ENCODE data around the gene GPER1.
"Not testable (repeated sequence)": the region's sequence is repeated elsewhere in the genome, so short reads cannot be mapped to it uniquely, and the experiment has no call there.

The GPER1 gene

GRCh38 chr7:1103789-1104515 is 16.0 kb downstream of the GPER1 start:
- no peak for DNase-seq (ENCODE audit: low read depth)

DNA sequence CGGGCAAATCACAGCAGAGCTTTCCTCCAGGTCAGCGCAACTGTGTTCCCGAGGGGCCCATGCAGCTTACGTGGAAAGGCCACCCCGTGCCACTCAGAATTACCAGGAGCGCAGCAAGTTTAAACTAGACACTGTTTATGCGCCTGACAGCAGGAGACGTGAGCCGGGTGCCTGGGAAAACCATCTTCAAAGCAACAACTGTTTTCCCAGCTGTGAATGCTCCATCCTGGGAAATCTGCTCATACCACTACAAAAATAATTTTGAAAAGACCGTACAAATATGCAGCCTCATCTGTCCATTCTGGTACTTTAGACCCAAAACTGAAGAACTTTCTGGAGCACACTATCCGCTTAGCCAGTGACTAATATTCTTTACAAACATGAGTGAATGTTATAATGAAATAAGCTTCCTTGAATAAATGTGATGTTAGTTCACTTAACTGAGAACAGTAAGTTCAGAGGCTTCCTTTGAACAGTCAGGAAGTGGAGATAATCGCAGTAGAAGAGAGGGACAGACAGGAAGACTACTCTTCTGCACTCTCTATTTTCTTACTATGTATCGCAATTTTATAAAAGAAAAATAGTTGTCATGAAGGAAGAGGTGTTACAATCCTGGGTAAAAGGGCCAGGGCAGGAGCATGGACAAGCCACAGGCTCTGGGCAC is 16.7 kb downstream of the GPER1 start:
- DNase-seq (ENCODE audit: low read depth) = no peak

DNA sequence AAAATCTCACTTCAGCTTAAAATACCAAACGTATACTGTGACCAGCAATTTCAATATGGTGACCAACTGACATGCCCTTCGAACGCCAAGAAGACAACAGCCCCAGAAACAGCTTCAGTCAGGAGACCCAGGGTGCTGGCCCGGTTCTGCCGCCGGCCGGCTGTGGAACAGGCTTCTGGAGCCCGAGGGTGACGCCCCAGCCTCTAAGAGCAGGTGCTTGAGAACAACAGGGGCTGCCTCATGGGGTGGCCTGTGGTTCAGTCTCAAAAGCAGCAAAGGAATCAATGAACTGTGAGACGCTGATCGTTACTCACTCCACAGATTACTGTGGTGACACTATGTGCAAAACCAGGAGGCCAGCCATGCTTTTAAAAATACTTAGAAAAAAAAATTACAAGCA is 17.3 kb downstream of the GPER1 start:
- DNase-seq (ENCODE audit: low read depth) = no peak

DNA sequence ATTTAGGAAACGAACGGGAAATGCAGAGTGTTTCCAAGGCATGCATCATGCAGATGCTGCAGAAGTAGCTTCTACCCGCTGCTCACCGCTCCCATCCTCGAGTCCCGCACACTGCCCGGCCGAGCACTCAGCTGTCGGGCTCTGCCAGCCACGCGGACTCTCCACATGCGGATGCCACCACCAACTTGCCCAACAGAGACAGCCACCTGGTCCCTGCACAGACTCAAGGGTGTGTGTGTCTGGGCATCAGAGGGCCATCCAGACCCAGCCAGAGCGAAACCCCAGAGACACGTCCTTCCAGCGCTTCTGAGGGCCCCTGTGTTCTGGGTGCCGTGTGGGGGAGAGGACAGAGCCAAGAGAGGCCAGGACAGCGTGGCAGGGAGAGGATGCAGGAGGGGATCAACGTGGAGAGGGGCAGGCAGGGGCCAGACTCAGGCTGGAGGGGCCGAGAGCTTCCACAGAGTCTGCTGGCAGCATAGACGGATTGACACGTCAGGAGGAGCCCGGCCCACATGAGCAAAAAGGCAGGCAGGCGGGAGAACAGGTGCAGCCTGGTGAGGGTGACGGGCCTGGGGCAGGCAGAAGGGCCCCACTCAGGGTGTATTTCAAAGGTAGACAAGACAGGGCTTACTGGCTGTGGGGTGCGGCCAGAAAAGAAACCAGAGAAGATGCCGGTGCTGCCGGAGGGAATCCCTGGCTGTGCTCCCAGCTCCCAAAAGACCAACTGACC is 18.3 kb downstream of the GPER1 start:
- no peak for DNase-seq (ENCODE audit: low read depth)

DNA sequence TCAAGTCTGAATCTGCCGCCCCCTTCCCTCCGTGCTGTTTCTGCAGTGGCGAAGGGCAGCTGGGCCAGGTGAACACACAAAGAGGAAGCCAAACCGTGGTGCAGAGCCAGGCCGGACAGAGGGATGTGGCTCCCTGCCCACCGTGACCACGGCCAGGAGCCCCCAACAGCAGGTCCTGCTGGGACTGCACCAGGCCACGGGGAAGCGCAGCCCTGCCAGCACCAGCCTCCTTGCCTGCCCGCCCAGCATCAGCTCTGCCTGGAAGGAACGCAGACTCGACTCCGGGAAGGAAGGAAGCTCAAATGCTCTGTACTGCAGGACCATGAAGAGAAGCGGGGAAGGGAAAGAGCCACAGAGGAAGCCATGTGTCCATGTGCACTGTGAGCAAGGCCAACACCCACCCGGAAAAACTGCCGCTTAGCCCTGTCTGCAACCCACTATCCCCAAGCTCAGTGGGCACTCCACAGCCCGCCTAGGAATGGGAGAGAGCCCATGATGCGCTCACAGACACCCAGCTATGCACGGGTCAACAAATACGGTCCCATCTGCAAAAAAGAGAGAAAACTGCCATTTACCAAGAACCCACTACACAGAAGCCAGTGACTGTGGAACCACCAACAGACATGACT is 19.0 kb downstream of the GPER1 start:
- no peak for DNase-seq (ENCODE audit: low read depth)

- DNase-seq (ENCODE audit: low read depth) = no peak
Observed at GRCh38 chr7:1108264-1108920, 20.5 kb downstream of the GPER1 start.

GRCh38 chr7:1109581-1110310 is 21.8 kb downstream of the GPER1 start:
- DNase-seq (ENCODE audit: low read depth) = no peak

GRCh38 chr7:1110358-1110757 is 22.4 kb downstream of the GPER1 start:
- DNase-seq (ENCODE audit: low read depth) = no peak

- DNase-seq (ENCODE audit: low read depth) = no peak
Observed at GRCh38 chr7:1111156-1111555, 23.2 kb downstream of the GPER1 start.

DNA sequence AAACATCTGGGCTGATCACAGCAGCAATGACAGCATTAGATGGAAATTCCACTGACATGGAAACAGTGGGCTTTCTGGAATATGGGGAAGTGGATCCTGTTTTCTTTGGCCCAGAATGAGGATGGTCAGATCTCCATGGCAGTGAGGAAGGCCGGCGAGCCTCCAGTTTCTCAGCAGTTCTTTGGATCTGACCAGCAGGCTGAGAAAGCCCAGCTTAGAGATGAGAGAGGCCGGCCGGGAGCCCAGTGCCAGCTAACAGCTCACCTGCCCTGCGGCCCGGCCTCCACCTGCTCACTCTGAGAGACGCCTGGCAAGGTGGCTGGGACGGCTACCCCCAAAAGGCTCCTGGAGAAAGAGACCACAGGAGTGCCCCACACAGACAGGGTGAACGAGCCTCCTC is 24.2 kb downstream of the GPER1 start:
- DNase-seq (ENCODE audit: low read depth) = no peak

GRCh38 chr7:1112625-1113547 is 25.0 kb downstream of the GPER1 start:
- DNase-seq (ENCODE audit: low read depth) = no peak

DNA sequence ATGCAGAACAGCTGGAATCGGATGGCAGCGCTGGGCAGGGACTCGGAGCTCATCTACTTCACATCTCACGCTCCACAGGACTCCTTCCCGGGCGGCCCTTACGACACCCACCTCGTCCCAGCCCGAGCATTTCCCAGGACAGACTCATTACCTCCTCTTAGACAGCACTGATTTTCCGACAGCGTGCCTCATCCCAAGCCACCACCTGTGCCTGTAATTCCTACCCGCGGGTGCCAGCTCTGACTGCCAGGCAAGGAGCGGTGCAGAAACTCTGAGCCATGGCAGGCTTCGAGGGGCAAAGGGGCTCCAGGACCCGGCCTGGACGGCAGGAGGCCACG is 25.6 kb downstream of the GPER1 start:
- no peak for DNase-seq (ENCODE audit: low read depth)

GRCh38 chr7:1114088-1114487 is 26.2 kb downstream of the GPER1 start:
- no peak for DNase-seq (ENCODE audit: low read depth)

DNA sequence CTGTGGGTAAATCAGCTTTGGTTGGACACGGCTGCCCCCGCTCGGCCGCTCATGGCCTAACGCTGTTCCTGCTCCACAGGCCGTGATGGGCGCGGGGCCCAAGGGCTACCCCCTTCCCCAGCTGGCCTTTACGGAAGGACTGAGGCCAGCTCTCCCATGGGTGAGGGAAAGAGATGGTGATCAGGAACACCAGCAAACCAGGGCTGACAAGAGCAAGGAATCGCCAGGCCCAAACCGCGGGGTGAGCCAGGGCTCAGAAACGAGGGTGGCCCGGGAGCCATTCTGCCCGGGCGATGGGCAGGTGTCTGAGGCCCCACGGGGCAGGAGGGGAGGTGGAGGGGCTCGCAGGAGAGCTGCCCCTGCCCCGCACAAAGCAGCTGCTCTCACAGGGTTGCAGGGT is 26.6 kb downstream of the GPER1 start:
- no peak for DNase-seq (ENCODE audit: low read depth)

DNA sequence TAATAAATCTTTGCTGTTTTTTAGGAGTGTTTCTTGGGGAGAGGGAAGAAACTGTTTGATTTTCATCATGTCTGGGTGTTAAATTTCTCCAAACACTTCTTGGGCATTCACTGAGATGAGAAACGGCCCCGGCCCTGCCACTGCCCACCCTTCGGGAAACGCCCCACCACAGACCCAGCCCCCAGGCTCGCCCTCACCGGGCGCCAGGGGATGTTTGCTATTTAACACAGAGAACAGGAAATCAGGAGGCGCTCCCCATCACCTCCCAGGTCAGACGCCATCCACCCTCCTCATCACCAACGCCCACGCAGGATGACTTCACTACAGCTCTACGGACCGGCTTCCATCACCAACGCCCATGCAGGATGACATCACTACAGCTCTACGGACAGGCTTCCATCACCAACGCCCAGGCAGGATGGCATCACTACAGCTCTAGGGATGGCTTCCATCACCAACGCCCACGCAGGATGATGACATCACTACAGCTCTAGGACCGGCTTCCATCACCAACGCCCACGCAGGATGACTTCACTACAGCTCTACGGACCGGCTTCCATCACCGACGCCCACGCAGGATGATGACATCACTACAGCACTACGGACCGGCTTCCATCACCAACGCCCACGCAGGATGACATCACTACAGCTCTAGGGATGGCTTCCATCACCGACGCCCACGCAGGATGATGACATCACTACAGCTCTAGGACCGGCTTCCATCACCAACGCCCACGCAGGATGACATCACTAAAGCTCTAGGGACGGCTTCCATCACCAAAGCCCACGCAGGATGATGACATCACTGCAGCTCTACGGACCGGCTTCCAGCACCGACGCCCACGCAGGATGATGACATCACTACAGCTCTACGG is 27.5 kb downstream of the GPER1 start:
- not testable (repeated sequence) for DNase-seq (ENCODE audit: low read depth)

- DNase-seq (ENCODE audit: low read depth) = not testable (repeated sequence)
Observed at GRCh38 chr7:1116383-1117008, 28.6 kb downstream of the GPER1 start.

DNA sequence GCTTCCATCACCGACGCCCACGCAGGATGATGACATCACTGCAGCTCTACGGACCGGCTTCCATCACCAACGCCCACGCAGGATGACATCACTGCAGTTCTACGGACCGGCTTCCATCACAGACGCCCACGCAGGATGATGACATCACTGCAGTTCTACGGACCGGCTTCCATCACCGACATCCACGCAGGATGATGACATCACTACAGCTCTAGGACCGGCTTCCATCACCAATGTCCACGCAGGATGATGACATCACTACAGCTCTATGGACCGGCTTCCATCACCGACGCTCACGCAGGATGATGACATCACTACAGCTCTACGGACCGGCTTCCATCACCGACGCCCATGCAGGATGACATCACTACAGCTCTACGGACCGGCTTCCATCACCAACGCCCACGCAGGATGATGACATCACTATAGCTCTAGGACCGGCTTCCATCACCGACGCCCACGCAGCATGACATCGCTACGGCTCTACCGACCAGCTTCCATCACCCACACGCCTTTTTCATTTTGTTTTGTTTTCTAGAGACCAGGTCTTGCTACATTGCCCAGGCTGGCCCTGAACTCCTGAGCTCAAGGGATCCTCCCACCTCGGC is 29.5 kb downstream of the GPER1 start:
- no peak for DNase-seq (ENCODE audit: low read depth)

- DNase-seq (ENCODE audit: low read depth) = no peak
Observed at GRCh38 chr7:1119201-1119600, 31.3 kb downstream of the GPER1 start.

GRCh38 chr7:1120791-1121190 is 32.9 kb downstream of the GPER1 start:
- no peak for DNase-seq (ENCODE audit: low read depth)
